Inferior parietal cortex (tissue), 1 donor: ENCODE data around the gene RBM47.
A peak's percentile ranks its signal among the peaks of the same experiment; 100 is the strongest.
"Not testable (repeated sequence)": the region's sequence is repeated elsewhere in the genome, so short reads cannot be mapped to it uniquely, and the experiment has no call there.

Experiments
- DNase-seq: peaks from one replicate; pipeline ENCODE4 v3.0.0-alpha.2; 2016; ENCODE audit errors: extremely low spot score

Gene RBM47

GRCh38 chr4:40530961-40531635 is 98.6 kb downstream of the RBM47 start:
- DNase-seq = no peak

- DNase-seq = no peak
Observed at GRCh38 chr4:40526741-40527140, 102.9 kb downstream of the RBM47 start.

GRCh38 chr4:40525752-40526598 is 103.7 kb downstream of the RBM47 start:
- no peak for DNase-seq

- no peak for DNase-seq
Observed at GRCh38 chr4:40524366-40525041, 105.2 kb downstream of the RBM47 start.

GRCh38 chr4:40523581-40523980 is 106.1 kb downstream of the RBM47 start:
- no peak for DNase-seq

- no peak for DNase-seq
Observed at GRCh38 chr4:40521957-40522356, 107.7 kb downstream of the RBM47 start.

- no peak for DNase-seq
Observed at GRCh38 chr4:40520533-40520932, 109.1 kb downstream of the RBM47 start.

GRCh38 chr4:40517081-40517480 is 112.6 kb downstream of the RBM47 start:
- not testable (repeated sequence) for DNase-seq

GRCh38 chr4:40516651-40517050 is 113.0 kb downstream of the RBM47 start:
- DNase-seq = no peak

GRCh38 chr4:40515398-40516293 is 114.0 kb downstream of the RBM47 start:
- DNase-seq = peak; percentile 16

- no peak for DNase-seq
Observed at GRCh38 chr4:40515037-40515397, 114.6 kb downstream of the RBM47 start.

GRCh38 chr4:40514497-40514951 is 115.1 kb downstream of the RBM47 start:
- DNase-seq = no peak

- DNase-seq = no peak
Observed at GRCh38 chr4:40511036-40511614, 118.5 kb downstream of the RBM47 start.

GRCh38 chr4:40507977-40508376 is 121.7 kb downstream of the RBM47 start:
- no peak for DNase-seq

- DNase-seq = no peak
Observed at GRCh38 chr4:40506492-40506891, 123.2 kb downstream of the RBM47 start.

GRCh38 chr4:40506066-40506465 is 123.6 kb downstream of the RBM47 start:
- no peak for DNase-seq

- no peak for DNase-seq
Observed at GRCh38 chr4:40502934-40503333, 126.7 kb downstream of the RBM47 start.

- DNase-seq = no peak
Observed at GRCh38 chr4:40502220-40502619, 127.4 kb downstream of the RBM47 start.

- no peak for DNase-seq
Observed at GRCh38 chr4:40500781-40501180, 128.9 kb downstream of the RBM47 start.

GRCh38 chr4:40493160-40493559 is 136.5 kb downstream of the RBM47 start:
- no peak for DNase-seq

- DNase-seq = no peak
Observed at GRCh38 chr4:40492691-40493090, 137.0 kb downstream of the RBM47 start.
